RWPE2 (cell line): ENCODE data around the gene XRCC5.

Experiments
- ATAC-seq: fragments of 200-7000 bp; cut with Tn5 transposase; 3 replicates; pipeline ENCODE4 v1.9.1; 2021; ENCODE audit warnings: low read depth
- DNase-seq: peaks from one replicate; pipeline ENCODE4 v3.0.0-alpha.2; 2020; ENCODE audit warnings: low spot score
- H3K27ac ChIP-seq: fragments of 450-650 bp; 2 replicates; pipeline ENCODE4 v1.5.1; 2017; ENCODE audit warnings: mild to moderate bottlenecking; ENCODE audit not compliant: poor library complexity, severe bottlenecking
- H3K27me3 ChIP-seq: fragments of 250-450 bp; sonication (Bioruptor Pico); 2 replicates; pipeline ENCODE4 v1.5.1; 2021; ENCODE audit warnings: mild to moderate bottlenecking, moderate library complexity; ENCODE audit not compliant: insufficient read depth, poor library complexity, severe bottlenecking
- H3K36me3 ChIP-seq: fragments of 250-450 bp; sonication (Bioruptor Pico); 2 replicates; pipeline ENCODE4 v1.5.1; 2020; ENCODE audit warnings: low read depth, mild to moderate bottlenecking, moderate library complexity
- H3K4me1 ChIP-seq: fragments of 250-450 bp; sonication (Bioruptor Pico); 2 replicates; pipeline ENCODE4 v1.5.1; 2021; ENCODE audit warnings: mild to moderate bottlenecking, moderate library complexity; ENCODE audit not compliant: insufficient read depth, poor library complexity, severe bottlenecking
- H3K4me3 ChIP-seq: fragments of 250-450 bp; sonication (Bioruptor Pico); 2 replicates; pipeline ENCODE4 v1.5.1; 2021; ENCODE audit warnings: mild to moderate bottlenecking, moderate library complexity; ENCODE audit not compliant: severe bottlenecking
- H3K9me3 ChIP-seq: fragments of 250-450 bp; sonication (Bioruptor Pico); 2 replicates; pipeline ENCODE4 v1.5.1; 2021; ENCODE audit warnings: mild to moderate bottlenecking, moderate library complexity; ENCODE audit not compliant: severe bottlenecking
- CTCF ChIP-seq: fragments of 450-650 bp; IDR thresholded peaks from one replicate; pipeline ENCODE4 v1.5.1; 2017; ENCODE audit warnings: mild to moderate bottlenecking, moderate library complexity; ENCODE audit not compliant: poor library complexity, severe bottlenecking

XRCC5 gene

GRCh38 chr2:216148983-216149382, 39.8 kb downstream of the XRCC5 start:
- DNase-seq: no peak
- Histone ChIP-seq H3K4me3 (no peak overlapping the region), H3K4me1 (peaks cover 18% of the 10 kb centered on the region), H3K27me3 (no peaks in the 10 kb centered on the region), H3K36me3 (peaks cover 97% of the 10 kb centered on the region), H3K9me3 (no peaks in the 10 kb centered on the region), H3K27ac (peak overlapping the region; percentile 34)
- no peak for ATAC-seq
- TF ChIP-seq CTCF: no peak

- Histone ChIP-seq H3K4me3 (no peak overlapping the region), H3K4me1 (peaks cover 18% of the 10 kb centered on the region), H3K9me3 (no peaks in the 10 kb centered on the region), H3K36me3 (peaks cover 97% of the 10 kb centered on the region), H3K27ac (peak overlapping the region; percentile 34), H3K27me3 (no peaks in the 10 kb centered on the region)
- DNase-seq (no peak), ATAC-seq (peak; percentile 83)
- TF ChIP-seq CTCF: no peak
Observed at GRCh38 chr2:216149741-216150140, 40.6 kb downstream of the XRCC5 start.

- peaks cover 97% of the 10 kb centered on the region for H3K36me3 ChIP-seq
- H3K4me1 ChIP-seq: peaks cover 18% of the 10 kb centered on the region
- no peaks in the 10 kb centered on the region for H3K9me3 ChIP-seq
- no peak overlapping the region for H3K4me3 ChIP-seq
- no peak for DNase-seq
- H3K27me3 ChIP-seq: no peaks in the 10 kb centered on the region
- TF ChIP-seq CTCF: no peak
- no peak overlapping the region for H3K27ac ChIP-seq
- ATAC-seq: no peak
Observed at GRCh38 chr2:216151313-216152025, 42.3 kb downstream of the XRCC5 start.

- Histone ChIP-seq H3K9me3 (no peaks in the 10 kb centered on the region), H3K27me3 (no peaks in the 10 kb centered on the region), H3K36me3 (peaks cover 97% of the 10 kb centered on the region), H3K4me1 (no peaks in the 10 kb centered on the region), H3K4me3 (no peak overlapping the region), H3K27ac (no peak overlapping the region)
- no peak for TF ChIP-seq CTCF
- ATAC-seq (no peak), DNase-seq (no peak)
Observed at GRCh38 chr2:216155954-216156353, 46.8 kb downstream of the XRCC5 start.

- no peak for DNase-seq
Observed at GRCh38 chr2:216156822-216157221, 47.7 kb downstream of the XRCC5 start.

More at GRCh38 chr2:216156822-216157221, 47.7 kb downstream of the XRCC5 start:
- no peak overlapping the region for H3K27ac ChIP-seq
- no peak overlapping the region for H3K4me3 ChIP-seq
- H3K36me3 ChIP-seq: peaks cover 97% of the 10 kb centered on the region
- no peaks in the 10 kb centered on the region for H3K27me3 ChIP-seq
- TF ChIP-seq CTCF: no peak
- H3K4me1 ChIP-seq: no peaks in the 10 kb centered on the region
- ATAC-seq: no peak
- no peaks in the 10 kb centered on the region for H3K9me3 ChIP-seq
